HG03060 (cell line): ENCODE results near the gene SHROOM3.
"Not testable (repeated sequence)": the region's sequence is repeated elsewhere in the genome, so short reads cannot be mapped to it uniquely, and the experiment has no call there.

ENCODE experiments used
- ATAC-seq: cut with Tn5 transposase; IDR thresholded peaks from one replicate; pipeline ENCODE4 v1.9.1; 2021; ENCODE audit warnings: low read depth, moderate number of reproducible peaks; ENCODE audit not compliant: unreplicated experiment

SHROOM3 gene

GRCh38 chr4:76434901-76435527 lies at the start of gene SHROOM3:
SHROOM3 (plus strand) TSS chr4:76435229; CDS start chr4:76436053, 824 bp downstream.
- no peak for ATAC-seq

- ATAC-seq, result no peak
Measured at GRCh38 chr4:76385974-76386373, 49.1 kb upstream of the SHROOM3 start.

DNA sequence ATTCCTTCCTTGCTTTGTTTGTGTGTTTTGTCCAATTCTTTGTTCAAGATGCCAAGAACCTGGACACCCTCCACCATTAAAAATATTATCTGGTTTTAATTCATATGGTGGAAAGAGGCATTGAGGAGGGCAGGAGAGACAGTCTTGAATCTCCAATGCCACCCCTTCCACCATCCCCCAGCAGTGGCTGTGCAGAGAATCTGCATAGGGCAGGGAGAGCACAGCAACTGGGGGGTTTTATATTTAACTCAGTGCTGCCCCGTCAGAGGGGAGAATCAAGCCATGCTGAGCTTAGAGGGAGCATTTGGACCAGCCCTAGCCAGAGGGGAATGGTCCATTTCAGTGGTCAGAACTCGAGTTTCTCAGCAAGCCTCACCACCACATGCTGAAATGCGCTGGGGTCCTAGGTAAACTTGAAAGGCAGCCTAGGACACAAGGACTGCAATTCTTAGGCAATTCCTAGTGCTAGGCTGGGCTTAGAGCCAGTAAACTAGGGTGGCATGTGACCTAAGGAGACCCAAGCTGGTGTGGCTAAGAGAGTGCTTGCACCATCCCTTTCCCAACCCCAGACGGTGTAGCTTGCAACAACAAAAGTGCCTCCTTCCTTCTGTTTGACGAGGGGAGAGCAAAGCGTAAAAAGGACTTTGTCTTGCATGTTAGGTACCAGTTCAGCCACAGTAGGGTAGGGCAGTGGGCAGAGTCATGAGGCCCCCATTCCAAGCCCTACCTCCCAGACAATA lies 48.3 kb upstream of the SHROOM3 start:
- no peak for ATAC-seq

DNA sequence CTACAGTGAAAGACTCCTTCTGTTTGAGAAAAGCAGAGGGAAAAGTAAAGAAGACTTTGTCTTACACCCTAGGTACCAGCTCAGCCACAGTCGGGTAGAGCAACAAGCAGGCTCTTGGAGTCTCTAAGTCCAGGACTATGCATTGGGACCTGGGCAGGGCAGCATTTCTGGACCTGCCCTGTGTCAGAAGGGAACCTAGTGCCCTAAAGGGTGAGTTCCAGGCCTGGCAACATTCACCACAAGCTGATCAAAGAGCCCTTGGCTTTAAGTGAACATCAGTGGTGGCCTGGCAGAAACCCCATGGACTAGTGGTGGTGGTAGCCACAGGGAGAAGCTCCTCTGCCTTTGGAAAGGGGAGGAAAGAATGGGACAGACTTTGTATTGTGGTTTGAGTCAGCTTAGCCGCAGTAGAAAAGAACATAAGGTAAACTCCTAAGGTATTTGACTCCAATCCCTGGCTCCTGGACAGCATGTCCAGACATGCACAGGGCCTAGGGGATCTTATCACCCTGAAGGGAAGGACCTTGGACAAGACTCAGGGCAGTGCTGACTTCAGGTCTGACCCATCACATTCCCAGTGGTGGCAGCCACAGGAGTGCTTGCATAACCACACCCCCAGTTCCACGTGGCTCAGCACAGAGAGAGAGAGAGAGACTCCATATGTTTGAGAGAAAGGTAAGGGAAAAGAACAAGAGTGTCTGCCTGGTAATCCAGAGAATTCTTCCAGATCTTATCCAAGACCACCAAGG lies 46.7 kb upstream of the SHROOM3 start:
- ATAC-seq, result no peak

GRCh38 chr4:76401654-76402053 lies 33.4 kb upstream of the SHROOM3 start:
- ATAC-seq, result no peak

- ATAC-seq, result no peak
Measured at GRCh38 chr4:76406081-76406480, 28.9 kb upstream of the SHROOM3 start.

DNA sequence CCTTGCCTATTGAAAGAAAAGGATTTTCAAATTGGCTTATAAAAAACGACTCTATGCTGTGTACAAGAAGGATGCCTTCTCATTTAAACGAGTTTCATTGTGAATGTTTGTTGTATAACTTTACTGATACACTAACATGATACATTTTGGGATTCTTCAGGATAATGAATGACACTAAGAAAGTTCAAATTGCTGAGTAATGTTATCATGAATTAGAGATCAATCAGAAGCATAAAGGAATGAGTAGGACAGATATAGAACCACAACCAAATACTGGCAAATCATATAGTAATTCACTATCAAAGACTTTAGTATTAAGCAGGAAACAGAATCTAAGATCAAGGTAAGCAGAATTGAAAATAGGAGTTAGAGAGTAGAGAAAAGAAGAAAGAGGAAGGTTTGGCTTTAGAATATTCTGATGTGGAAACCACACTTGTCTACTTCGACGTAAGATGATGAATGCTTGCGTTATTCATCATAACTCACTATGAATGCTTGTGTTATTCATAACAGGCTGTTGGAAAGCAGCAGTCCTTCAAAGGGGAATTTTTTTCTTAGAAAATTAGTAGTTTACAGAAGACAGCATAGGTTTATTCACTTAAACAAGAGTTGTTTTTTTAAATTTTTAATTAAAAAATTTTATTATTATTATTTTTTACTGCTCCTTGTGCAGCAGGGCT lies 27.4 kb upstream of the SHROOM3 start:
- ATAC-seq, result no peak

DNA sequence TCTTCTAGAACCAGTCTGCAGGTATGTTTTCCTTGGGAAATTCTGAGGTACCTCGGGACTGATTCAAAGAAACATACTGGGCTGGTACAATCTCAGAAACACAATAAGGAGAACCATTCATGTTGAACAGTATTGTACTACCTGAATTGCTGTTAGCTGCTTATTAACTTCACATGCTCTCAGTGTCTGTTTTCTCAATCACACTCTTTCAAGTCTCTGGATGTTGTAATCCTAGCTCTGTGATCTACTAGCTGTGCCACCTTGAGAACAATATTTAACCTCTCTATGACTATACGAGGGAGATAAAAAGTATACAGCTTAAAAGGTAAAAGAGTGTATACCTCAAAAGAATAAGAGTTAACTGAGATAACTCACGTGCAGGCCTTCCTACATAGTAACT lies 24.4 kb upstream of the SHROOM3 start:
- ATAC-seq, result no peak

DNA sequence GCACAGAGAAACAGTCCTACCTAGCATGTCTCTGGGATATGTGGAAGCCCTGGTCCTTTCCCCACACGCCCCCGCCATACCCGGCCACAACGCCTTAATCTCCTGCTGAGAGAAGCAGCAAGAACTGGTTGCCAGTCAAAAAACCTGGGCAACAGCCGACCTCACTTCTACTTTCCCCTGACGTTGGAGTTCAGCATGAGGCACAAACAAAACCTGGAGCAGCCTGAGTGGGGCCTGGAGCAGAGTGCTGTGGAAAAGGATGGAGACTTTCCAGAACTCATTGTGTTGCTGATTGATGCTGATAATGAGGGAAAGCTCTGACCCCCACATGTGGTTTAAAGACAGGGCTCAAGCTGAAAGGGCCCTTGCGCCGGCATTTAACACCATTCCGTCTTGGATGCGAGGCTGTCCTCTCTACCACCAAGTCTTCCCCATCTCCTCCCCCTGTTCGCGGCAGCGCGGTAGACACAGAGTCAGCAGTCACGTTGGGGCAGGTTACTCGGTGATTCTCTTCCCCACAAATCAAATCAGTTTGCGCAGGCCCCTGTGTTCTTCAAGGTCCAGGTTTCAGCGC lies 14.8 kb upstream of the SHROOM3 start:
- ATAC-seq, result no peak

GRCh38 chr4:76420762-76421581 lies 14.1 kb upstream of the SHROOM3 start, which contains the start of gene CCDC158:
CCDC158 (minus strand) TSS chr4:76421141; CDS start chr4:76403207, 17,934 bp downstream.
- no peak for ATAC-seq

DNA sequence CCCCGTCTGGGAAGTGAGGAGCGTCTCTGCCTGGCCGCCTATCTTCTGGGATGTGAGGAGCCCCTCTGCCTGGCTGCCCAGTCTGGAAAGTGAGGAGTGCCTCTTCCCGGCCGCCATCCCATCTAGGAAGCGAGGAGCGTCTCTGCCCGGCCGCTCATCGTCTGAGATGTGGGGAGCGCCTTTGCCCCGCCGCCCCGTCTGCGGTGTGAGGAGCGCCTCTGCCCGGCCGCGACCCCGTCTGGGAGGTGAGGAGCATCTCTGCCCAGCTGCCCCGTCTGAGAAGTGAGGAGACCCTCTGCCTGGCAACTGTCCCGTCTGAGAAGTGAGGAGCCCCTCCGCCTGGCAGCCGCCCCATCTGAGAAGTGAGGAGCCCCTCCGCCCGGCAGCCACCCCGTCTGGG lies 11.9 kb upstream of the SHROOM3 start:
- ATAC-seq, result not testable (repeated sequence)

DNA sequence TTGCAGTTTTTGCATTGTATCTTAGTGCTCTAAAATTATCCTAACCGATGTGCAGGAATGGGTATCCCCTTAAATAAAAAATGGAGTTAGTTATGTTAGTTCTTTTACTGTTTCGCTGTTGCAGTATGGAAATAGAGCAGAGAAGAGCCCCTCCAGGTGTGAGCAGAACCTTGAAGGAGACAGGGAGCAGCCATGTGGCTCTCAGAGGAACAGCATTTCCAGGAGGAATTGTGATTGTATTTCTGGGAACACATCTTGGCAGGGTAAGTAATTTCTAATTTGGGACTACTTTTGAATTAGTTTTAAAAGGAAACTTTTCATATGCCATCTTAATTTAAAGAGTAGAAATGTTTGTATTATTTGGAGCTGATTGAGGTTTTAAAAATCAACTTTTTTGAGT lies 8.8 kb upstream of the SHROOM3 start:
- no peak for ATAC-seq

GRCh38 chr4:76429636-76430035 lies 5.4 kb upstream of the SHROOM3 start:
- ATAC-seq, result no peak

- ATAC-seq, result no peak
Measured at GRCh38 chr4:76430519-76431388, 4.3 kb upstream of the SHROOM3 start.

DNA sequence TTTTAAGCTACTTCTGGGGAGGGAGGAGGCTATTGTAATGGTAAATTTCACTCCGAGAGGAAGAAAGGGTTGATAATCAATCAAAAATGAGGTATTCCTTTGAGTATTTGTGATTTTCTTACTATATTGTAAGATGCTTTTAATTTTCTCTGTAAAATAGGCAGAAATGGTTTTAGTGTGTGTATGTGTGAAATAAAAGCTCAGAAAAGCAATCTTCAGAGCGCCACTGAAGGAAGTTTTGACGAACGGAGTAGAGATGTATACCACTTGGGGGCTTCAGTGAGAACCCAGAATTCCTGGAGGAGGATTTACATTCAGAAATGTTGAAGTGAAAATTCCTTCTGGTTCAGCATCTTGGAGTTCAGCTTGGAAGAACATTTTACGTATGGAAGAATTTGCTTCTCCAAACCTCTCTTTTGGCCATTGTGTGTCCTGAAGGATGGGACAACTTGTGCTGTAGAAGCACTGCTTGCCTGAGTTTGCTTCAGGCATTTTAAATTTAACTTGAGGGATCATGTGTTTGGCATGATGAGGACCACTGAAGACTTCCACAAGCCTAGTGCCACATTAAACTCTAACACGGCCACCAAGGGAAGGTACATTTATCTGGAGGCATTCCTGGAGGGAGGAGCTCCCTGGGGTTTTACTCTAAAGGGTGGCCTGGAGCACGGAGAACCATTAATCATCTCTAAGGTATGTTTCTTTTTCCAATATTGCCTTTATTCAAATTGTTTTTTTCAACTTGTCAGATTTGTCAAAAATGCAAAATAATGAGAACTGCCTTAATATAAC lies 695 bp downstream of the SHROOM3 start:
- ATAC-seq, result no peak

DNA sequence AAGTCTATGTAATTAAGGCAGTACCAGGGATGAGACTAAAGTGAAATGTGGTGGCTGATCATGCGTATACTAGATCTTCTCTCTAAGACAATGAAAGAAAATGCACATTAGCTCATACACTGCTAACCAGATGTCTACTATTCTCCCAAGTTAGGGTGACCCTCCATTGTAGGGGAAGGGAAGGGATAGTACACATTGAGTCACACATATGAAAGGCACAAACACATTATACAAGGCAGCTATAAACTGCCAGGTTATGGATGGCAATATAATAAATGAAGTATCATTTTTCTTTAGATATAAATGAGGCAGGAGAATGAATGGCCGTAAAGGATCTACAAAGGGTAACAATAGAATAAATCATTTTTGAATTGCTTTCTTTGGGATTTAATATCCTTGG lies 4.5 kb downstream of the SHROOM3 start:
- no peak for ATAC-seq

GRCh38 chr4:76441881-76442280 lies 6.9 kb downstream of the SHROOM3 start:
- no peak for ATAC-seq

DNA sequence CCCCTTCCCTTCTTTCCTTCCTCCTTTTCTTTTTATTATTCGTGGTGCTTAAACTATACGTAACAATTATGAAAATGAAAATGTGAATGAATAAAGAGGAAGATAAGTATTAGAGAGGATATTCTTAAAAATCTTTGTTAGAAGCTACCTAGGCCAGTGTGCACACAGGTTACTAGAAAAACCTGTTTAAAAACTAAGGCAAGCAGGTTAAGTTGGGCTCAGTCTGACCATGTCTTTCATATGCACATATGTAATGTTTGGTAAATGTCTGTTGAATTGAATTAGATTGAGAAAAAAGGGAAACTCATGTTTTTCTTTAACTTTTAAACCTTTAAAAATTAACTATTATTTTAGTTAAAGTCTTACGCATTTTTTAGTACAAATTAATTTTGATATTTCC lies 7.8 kb downstream of the SHROOM3 start:
- ATAC-seq, result no peak
